ENCODE results near the gene SACS.
"Not testable (repeated sequence)": the region's sequence is repeated elsewhere in the genome, so short reads cannot be mapped to it uniquely, and the experiment has no call there.

SACS gene

DNA sequence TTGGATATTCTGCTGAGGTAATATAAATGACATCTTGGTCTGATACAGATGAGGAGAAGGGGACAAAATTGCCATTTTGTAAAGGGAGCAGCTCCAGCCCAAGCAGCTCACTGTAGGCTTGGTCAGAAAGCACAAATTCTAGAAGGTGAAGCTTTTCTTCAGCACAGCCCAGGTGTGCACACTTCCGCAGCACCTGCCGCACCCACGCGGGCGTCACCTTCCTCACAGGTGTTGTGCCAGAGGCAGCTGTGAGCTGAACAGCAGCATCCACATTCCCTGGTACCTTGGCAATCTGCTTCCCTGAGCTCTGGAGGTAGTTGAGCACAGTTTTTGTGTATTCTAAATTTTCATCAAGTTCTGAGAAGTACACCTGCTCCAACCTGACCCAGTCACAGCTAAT is 79.0 kb downstream of the SACS start:
- DNase-seq = no peak

DNA sequence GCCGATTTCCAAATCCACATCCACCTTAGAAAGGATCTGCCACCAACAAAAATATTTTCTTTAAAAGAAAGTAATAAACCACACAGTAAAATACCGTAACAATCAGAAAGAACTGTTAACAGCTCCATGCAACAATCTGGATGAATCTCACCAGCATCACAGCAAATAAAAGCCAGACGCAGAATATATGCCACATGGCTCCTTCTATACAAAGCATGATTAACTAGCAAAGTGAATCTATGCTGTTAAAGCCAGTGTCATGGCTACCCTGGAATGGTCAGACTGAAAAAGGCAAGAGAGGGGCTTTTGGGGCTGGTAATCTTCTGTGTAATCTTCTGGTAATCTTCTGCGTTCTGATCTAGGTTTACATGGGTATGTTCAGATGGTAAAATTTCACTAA is 81.3 kb downstream of the SACS start:
- DNase-seq = no peak

DNA sequence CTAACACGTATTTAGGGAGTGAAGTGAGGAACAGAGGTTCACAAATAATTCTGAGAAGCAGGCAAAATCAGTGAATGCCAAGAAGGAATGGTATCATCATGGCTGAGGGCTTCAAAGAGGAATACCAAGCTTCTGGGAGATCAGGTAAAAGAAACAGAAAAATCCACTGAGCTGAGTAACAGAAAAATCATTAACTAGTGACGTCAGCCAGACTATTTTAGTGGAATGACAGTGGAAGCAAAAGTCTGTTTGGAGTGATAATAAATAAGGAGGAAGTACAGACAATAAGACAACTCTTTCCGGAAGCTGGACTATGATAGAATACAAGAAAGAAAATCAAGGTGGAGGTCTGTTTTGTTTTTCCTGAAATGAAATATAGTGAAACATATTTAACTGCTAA is 83.5 kb downstream of the SACS start:
- DNase-seq = no peak

DNA sequence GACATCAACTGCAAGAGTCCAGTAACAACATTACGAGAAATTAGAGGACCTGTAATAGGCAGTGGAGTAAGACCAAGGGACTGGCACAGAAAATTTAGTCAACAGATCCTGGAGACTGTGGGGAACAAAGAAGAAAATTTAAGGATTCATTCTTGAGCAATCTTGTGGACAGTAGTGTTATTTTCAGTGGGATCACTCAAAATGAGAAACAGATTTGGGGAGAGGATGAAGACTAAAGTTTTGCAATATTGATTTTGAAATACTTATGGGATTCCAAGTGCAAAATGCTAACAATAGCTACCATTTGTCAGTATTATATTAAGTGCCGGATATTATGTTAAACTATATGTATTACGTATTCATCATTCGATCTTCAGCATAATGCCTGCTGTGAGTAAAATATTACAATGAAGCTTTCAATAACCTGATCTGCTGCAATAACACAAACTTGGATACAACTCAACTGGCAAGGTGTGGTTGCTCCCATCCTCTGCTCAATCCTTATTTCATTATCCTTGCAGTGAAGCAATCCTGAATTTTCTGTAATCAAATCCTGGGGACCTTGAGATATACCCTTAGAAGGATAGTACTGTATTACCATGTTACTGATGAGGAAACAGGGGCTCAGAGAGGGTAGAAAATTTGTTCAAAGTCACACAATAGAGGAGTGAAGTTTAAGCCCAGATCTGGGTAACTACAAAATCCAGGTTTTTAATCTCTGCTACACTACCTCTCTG is 84.2 kb downstream of the SACS start:
- no peak for DNase-seq

DNA sequence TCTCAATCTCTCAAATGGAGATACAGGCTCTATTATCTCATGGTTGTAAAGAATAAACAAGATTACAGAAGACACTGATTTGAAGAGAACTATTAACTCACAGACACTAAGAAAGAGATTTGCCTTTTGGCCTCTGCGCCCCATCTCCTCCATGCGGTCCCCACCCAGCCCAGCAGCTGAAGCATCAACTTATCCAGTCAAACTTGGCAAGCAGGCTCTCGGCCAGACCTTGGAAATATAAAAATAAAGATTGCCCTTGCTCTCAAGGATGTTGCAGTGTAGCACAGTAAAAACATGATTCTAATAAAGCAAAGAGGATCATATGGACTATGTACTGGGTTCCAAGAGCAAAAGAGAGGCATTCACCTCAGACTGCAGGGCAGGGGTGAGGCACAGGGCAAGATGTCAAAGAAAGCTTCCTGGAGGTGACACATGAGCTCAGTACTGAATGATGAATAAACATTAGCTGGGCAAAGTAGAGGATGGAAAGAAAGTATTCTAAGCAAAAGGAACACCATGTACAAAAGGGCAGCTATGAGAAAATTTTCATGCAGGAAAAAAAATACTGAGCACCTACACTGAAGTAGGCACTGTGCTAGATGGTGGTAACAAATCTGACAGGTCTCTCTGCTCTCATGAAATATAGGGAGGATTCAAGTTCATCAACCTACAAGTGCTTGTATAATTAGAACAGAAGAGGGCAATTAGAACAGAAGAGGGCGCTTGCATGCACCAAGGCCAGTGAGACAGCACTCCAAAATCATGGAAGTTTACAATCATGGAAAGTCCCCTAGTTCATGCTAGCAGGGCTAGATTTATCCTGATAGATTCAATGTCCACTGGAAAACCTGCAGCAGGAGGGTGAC is 85.0 kb downstream of the SACS start:
- DNase-seq = no peak

DNA sequence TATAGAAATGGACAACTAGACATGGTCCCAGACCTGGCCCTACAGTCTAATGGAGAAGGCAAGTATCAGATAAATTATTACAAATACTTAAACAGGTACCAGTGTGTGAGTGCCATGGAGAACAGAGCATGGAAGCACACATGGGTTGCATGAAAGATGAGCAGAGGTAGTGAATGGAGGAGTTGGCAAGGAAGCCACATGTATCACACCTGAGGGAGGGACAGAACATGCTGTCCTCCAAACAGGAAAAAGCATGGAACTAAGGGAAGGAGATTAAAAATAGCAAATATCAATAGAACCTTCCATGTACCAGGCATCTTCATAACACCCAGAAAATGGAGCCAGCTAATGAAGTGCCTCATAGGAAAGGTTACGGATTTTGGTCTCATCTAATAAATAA is 85.9 kb downstream of the SACS start:
- DNase-seq = no peak

DNA sequence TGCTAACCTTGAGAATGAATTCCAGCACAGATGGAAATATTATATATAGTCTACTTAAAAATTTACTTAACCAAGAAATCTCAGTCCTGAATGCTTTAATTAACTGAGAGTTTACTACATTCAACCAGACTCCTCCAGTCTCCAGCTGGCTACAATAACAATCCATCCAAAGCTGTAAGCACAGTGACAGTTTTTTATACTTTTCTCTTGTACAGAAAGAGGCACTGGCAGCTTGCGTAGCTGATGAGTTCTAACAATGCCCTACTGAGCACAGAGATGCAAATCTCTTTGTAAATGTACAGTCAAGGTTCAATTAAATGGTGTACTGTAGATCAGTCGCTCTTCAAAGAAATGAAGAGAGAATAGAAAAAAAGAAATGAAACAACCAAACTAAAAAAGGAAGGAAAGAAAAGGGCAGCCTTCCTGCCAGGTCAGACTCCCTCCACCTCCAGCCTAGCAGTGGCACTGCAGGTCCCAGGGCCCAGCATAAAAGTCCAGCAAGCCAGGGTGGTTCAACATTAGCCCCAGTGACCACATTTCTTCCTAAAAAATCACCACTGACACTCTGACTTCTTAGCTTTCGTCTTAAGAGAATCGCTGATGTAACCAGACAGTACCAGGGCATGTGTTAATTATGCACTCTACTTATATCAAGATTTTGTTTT is 88.4 kb downstream of the SACS start:
- no peak for DNase-seq

DNA sequence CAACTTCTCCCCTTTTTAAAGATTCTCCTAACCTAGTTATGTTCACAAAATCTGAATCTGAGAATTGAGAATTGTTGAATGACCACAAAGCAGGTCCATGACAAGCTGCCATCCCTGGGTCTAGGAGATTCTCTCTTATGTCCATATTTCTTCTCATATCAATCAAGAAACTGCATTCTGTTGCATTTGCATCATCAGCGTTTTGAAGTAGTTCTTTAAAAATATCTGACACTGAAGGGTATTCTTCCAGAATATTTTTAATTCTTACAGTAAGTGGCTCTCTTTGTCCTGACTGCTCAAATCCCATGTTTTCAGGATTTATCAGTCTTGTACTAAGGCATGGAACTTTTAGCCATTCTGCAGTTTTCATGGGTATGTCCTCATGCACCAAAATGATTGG is 94.3 kb downstream of the SACS start:
- no peak for DNase-seq

DNA sequence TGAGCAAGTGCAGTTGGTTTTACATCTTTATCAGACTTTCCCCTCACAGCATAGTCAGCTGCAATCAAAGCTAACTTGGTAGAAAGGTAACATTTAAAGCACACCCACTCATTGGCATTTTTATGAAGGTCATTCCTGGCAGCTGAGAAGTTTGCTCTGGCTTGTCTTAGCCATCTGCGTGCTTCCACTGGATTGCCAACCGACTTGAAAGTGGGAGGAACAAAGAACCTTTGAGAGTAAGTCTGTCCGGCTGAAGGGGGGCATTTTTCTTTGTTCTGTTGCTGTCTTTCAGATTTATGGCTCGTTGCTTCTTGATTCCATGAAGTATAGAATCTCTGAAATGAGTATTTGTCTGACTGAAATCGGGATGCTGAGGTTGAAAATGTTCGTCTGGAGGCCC is 103.1 kb downstream of the SACS start:
- no peak for DNase-seq

DNA sequence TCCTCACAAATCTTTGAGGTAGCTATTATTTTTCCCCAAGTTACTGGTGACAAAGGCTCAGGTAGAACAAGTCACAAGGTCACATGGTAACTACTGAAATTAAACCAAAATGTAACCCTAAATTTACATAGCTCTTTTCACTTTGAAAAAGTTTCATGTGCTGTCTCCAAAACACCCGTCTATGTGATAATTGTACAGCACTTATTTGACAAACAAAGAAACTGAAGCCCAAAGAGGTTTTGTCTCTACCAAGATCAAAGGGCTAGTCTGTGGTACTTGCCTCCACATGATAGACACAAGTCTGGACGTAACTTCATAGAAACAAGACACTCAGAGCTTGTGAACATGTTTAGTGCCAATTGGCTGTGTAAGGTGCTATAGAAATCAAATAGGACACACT is 108.3 kb downstream of the SACS start:
- no peak for DNase-seq

DNA sequence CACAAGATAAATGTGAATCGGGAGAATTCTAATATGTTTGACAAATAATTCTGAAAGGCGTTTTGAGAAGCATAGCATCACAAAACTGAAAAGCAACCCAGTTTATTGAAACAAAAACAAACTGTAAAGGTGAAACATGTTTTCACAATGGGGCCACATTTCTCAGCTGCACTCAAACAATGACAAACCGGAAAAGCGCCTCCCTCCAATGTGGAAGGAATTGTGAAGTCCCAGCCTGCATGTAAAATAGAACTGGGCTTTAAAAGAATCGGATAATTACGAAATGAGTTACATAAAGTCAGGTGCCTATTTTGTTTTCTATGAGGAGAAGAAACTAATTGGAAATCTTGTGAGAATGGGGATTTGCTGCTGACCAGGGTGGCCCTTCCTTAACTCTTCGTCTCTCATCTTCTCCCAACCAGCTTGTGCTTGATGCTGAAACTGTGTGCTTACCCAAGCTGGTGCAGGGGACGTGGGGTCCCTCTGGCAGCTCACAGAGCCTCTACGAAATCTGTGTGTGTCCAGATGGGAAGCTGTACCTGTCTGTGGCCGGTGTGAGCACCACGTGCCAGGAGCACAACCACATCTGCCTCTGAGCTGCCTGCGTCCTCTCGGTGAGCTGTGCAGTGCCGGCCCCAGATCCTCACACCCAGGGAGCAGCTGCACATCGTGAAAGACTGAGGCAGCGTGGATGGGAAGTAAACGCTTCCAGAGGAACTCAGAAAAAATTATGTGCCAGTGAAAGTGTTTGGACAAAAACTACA is 109.4 kb downstream of the SACS start:
- DNase-seq = no peak

DNA sequence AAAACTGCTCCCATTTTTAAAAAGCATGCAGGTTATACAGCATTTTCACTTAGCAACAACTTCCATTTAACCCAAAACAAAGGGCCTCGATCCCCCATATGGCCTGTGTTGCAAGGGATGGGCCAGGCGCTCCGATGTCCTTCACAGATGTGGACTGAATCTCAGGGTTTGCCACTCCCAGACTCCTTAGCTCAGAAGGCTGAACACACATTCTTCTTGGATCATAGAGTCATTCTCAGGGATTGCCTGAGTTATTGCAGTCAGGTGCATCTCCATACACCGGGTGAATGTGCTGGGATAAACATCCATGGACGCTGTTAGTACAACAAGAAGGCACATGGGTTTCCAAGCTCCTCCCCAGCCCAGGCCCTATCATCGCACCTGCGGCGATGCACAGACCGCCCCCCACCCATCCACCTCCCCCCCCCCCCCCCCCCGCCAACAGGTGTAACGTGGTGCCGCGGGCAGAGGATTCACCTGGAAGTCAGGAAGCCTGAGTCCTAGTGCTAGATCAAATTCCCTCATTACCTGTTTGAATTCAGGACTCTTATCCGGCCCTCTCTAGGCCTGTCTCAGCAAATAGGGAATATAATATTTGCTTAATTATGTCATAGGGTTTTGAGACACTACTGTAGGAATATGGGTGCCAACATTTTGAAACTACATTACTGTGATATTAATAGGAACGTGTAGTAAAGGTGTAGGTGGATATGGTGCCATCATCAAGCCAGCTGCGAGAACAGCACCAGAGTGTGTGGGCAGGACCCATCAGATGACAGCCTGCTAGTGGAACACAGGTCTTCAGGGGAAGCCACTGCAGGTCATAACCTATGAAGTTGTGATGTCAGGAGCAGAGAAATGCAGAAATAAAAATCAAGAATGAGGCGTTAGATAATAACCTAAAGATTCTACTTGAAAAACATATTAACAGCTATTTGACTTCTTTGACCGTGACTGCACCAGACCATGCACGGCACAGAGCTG is 110.9 kb downstream of the SACS start:
- DNase-seq = no peak

DNA sequence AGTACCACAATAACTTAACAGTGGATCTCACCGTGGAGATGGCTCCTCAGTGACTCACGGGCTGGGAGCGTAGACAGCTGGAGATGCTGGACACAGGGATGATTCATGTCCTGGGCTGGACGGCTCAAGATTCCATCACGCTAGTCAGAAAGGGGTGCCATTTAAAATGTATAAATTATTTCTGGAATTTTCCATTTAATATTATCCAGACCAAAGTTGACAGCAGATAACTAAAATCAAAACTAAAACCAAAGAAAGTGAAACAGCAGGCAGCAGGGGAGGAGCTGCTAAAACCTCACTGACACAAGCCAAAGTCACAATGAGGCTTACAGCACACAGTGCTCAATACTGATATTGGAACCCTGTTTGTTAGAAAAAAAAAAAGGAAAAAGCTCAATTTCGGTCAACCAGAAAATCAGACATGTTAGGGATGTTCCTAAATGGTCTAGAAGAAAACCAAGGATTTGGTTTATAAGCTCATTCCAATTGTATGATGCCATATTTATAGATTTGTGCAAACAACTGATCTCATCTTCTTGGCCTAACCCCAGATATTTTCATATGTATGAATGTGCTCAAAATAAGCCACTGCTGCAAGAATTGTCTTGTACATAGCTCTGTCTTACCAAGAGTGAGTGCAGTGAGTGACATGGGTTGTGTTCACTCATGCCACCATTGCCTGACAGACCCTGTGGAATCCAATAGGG is 111.8 kb downstream of the SACS start:
- no peak for DNase-seq

DNA sequence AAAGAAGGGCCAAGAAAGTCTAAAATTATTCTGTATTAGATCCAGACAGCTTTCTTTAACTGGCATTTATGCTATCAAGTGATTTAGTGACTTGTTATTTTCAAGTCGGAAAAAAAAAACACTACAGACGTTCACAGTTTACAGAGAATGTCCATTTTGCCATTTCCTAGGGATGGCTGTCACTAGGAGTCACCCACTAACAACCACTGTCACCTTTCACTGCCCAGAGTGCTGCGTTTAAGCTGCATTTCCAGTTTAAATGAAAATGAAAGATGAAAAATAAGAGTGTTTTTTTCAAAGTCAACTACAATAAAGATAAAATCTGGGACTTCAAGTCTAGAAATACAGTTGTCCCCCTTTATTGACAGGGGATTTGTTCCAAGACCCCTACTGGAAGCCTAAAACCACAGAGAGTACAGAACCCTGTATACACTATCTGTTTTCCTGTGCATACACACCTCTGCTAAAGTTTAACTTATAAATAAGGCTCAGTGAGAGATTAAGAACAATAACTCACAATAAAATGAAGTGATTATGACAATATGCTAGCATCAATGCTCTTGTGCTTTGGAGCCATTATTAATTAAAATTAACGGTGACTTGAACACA is 112.5 kb downstream of the SACS start:
- no peak for DNase-seq

DNA sequence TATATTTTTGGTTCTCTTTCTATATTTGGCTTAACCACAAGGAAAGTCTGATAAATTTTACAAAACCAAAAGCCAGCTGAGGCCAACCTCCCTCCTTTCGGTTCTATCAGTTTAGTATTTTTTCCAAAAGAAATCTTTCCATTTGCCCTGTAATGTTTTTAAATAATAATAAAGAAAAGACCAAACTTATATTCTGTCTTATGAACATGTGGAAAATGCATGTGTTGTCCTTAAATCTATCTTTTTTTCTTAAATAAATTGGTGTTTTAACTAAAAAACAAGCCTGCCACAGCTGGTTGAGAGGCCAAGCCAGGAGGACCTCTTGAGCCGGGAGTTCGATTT is 113.6 kb downstream of the SACS start:
- DNase-seq = no peak

DNA sequence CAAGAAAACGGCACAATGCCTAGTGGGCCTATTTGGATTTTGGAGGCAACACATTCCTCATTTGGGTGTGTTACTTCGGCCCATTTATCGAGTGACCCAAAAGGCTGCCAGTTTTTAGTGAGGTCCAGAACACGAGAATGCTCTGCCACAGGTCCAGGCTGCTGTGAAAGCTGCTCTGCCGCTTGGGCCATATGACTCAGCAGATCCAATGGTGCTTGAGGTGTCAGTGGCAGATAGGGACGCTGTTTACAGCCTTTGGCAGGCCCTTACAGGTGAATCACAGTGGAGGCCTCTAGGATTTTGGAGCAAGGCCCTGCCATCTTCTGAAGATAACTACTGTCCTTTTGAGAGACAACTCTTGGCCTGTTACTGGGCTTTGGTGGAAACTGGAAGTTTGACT is 118.7 kb downstream of the SACS start:
- DNase-seq = not testable (repeated sequence)

DNA sequence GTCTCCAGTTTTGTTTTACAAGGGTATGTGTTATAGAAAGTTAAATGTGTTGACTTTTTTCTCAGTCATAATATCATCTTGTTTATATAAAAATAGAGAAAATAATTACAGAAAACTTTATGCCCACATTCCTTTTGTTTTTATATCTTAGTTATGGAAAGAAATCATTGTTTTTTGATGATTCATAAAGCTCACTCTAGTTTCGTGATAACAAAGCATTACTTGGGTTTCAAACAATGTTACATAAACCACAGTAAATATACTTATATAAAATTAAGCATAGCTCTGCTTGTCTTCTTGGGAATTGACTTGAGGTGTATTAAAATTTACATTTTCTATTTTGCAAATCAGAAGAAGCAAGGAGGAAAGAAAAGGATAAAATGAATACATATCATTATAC is 140.9 kb downstream of the SACS start:
- DNase-seq = no peak

DNA sequence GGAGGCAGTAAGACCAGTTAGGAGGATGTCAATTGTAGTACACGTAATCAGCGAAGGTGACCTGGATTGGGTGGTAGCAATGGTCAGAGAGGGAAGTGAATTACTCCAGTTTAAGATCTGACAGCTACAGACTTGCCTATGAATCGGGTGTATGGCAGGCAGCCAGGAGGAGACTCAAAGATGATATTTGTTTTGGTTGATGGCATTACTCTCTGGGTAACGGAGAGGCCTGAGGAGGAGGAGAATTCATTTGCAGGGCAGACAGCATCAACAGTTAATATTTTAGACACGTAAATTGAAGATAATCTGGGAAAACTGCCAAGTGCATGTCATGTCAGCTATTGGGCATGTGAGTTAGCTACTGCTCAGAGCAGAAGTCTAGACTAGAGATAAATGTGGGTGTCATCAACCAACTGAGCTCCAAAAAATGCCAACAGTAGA is 143.6 kb downstream of the SACS start:
- no peak for DNase-seq

DNA sequence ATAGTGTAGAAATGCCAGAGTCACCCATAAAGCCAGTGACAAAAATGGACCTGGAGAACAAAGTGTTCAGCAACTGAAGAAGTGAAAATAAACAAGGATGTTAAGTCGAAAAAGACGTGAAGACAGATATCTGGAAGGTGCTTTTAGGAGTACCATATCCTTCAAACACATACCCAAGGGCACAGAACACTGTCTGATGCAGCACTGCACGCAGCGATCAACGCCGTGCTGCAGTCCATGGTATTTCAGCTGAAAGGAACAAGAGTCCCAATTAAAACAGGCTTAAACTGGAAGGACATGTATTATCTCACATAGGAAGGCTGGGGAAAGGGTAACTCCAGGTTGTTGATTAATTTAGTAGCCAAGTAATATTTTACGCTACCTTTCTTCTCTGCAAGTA is 144.5 kb downstream of the SACS start:
- no peak for DNase-seq

DNA sequence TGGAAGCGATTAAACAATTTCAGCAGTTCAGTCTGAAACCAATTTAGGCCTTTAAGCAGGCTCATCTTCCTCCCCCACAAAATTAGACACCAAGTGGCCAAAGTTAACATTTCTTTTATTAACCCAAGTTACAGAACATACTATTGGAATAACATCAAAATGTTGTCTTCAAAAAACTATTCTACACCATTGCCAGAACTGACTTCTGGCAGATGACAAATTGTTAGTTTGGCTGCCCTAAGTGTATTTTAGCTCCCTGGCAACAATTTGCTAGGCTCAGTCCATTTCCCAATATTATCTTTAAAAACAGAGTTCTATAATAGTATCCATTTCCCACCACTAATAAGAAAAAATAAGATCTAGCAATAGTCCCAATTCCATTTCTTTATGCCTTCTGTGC is 144.9 kb downstream of the SACS start:
- DNase-seq = no peak

DNA sequence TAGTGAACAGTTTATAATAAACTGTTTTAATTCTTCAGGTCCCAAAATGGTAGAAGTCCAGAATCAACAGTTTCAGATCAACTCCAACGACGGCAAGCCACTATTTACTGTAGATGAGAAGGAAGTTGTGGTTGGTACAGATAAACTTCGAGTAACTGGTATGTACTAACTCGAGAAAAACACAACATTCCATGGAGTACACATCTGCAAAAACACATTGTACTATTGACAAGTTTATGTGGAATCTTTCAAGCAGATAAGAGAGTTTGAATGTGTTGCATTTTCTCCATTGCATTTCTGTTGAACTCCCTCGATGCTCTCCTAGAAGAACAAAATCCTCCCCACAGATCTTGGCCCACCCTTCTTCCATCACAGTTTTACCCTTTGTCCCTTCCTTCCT is 154.2 kb downstream of the SACS start:
- no peak for DNase-seq

Data from cerebellar nuclear complex (tissue), 1 donor.